Duodenal mucosa (tissue), 2 donors: Measurements from ENCODE around the gene SPRYD3.

Experiments used
- H3K27ac ChIP-seq: one replicate; pipeline ENCODE4 v1.7.0; 2013; ENCODE audit warnings: low read depth, low read length
- H3K27me3 ChIP-seq, 2 donors: one replicate each; pipeline ENCODE4 v1.7.0; 2013; ENCODE audit warnings: low read length in 2 of 2, control low read depth in 1 of 2; ENCODE audit not compliant: insufficient read depth in 2 of 2, control insufficient read depth in 1 of 2
- H3K36me3 ChIP-seq, 2 donors: one replicate each; pipeline ENCODE4 v1.7.0; 2013; ENCODE audit warnings: low read length in 2 of 2, control low read depth in 1 of 2; ENCODE audit not compliant: insufficient read depth in 2 of 2, control insufficient read depth in 1 of 2
- H3K4me1 ChIP-seq, 2 donors: one replicate each; pipeline ENCODE4 v1.7.0; 2013; ENCODE audit warnings: low read length in 2 of 2, control low read depth in 1 of 2; ENCODE audit not compliant: insufficient read depth in 2 of 2, control insufficient read depth in 1 of 2
- H3K4me3 ChIP-seq, 2 donors: one replicate each; pipeline ENCODE4 v1.7.0; 2013; ENCODE audit warnings: low read length in 2 of 2, low read depth in 1 of 2
- H3K9ac ChIP-seq, 2 donors: one replicate each; pipeline ENCODE4 v1.7.0; 2013; ENCODE audit warnings: low read length in 2 of 2, low read depth in 1 of 2
- H3K9me3 ChIP-seq, 2 donors: one replicate each; pipeline ENCODE4 v1.7.0; 2013; ENCODE audit warnings: low read length in 2 of 2, control low read depth in 1 of 2; ENCODE audit not compliant: control insufficient read depth in 1 of 2

The SPRYD3 gene

GRCh38 chr12:53050426-53051057 is 28.6 kb downstream of the SPRYD3 start:
- Histone ChIP-seq H3K9me3 (no peaks in the 10 kb centered on the region), H3K27ac (peak overlapping the region; percentile 94), H3K36me3 (no peaks in the 10 kb centered on the region), H3K4me3 (peak overlapping the region; percentile 64 to 65), H3K27me3 (no peaks in the 10 kb centered on the region), H3K4me1 (peaks cover 66 to 76% of the 10 kb centered on the region in 2 donors), H3K9ac (peak overlapping the region; percentile 75 to 80)

- peak within 1 kb of the TSS; percentile 75 to 80 for H3K9ac ChIP-seq
- H3K9me3 ChIP-seq, result no peaks in the 10 kb centered on the region
- H3K4me1 ChIP-seq, result peaks cover 72 to 77% of the 10 kb centered on the region in 2 donors
- H3K27ac ChIP-seq, result peak within 1 kb of the TSS; percentile 94
- no peaks in the 10 kb centered on the region for H3K36me3 ChIP-seq
- H3K27me3 ChIP-seq, result no peaks in the 10 kb centered on the region
- peak within 1 kb of the TSS; percentile 64 to 65 for H3K4me3 ChIP-seq
Measured at GRCh38 chr12:53049571-53050318, 29.4 kb downstream of the SPRYD3 start, which contains the start of gene TNS2. TSS of gene TNS2 (plus strand) at chr12:53050065. CDS start at chr12:53050186, 121 bp downstream.

GRCh38 chr12:53048780-53049401 is 30.3 kb downstream of the SPRYD3 start:
- Histone ChIP-seq H3K9me3 (no peaks in the 10 kb centered on the region), H3K27ac (peak overlapping the region; percentile 94), H3K36me3 (no peaks in the 10 kb centered on the region), H3K4me1 (peaks cover 76 to 78% of the 10 kb centered on the region in 2 donors), H3K9ac (peak overlapping the region; percentile 75 to 80), H3K4me3 (peak overlapping the region; percentile 64 to 65), H3K27me3 (no peaks in the 10 kb centered on the region)

GRCh38 chr12:53048033-53048779 is 31.0 kb downstream of the SPRYD3 start:
- Histone ChIP-seq H3K27ac (peak overlapping the region; percentile 94), H3K4me1 (peaks cover 69 to 73% of the 10 kb centered on the region in 2 donors)

GRCh38 chr12:53047221-53048032 is 31.8 kb downstream of the SPRYD3 start:
- H3K9me3 ChIP-seq, result no peaks in the 10 kb centered on the region
- H3K4me1 ChIP-seq, result peaks cover 64 to 66% of the 10 kb centered on the region in 2 donors
- H3K4me3 ChIP-seq, result peak overlapping the region; percentile 63 to 64

More at GRCh38 chr12:53048033-53048779, 31.0 kb downstream of the SPRYD3 start:
- Histone ChIP-seq H3K9ac (peak overlapping the region; percentile 75 to 80), H3K27me3 (no peaks in the 10 kb centered on the region), H3K36me3 (no peaks in the 10 kb centered on the region), H3K4me3 (peak overlapping the region; percentile 64 to 65), H3K9me3 (no peaks in the 10 kb centered on the region)

GRCh38 chr12:53046655-53047220 is 32.5 kb downstream of the SPRYD3 start:
- Histone ChIP-seq H3K4me3 (peak overlapping the region; percentile 94 to 95), H3K4me1 (peaks cover 57 to 59% of the 10 kb centered on the region in 2 donors)

More at GRCh38 chr12:53047221-53048032, 31.8 kb downstream of the SPRYD3 start:
- peak overlapping the region; percentile 75 to 80 for H3K9ac ChIP-seq
- H3K27me3 ChIP-seq, result no peaks in the 10 kb centered on the region
- peak overlapping the region; percentile 94 for H3K27ac ChIP-seq
- no peaks in the 10 kb centered on the region for H3K36me3 ChIP-seq

GRCh38 chr12:53045696-53046045 is 33.5 kb downstream of the SPRYD3 start:
- Histone ChIP-seq H3K27ac (peak overlapping the region; percentile 94), H3K36me3 (peaks cover 0 to 5% of the 10 kb centered on the region in 2 donors)

More at GRCh38 chr12:53046655-53047220, 32.5 kb downstream of the SPRYD3 start:
- H3K36me3 ChIP-seq, result no peaks in the 10 kb centered on the region
- peak overlapping the region; percentile 94 for H3K27ac ChIP-seq
- peak overlapping the region; percentile 98 to 99 for H3K9ac ChIP-seq
- H3K27me3 ChIP-seq, result no peaks in the 10 kb centered on the region
- H3K9me3 ChIP-seq, result no peaks in the 10 kb centered on the region

GRCh38 chr12:53044896-53045695 is 34.1 kb downstream of the SPRYD3 start:
- Histone ChIP-seq H3K27ac (peak overlapping the region; percentile 30), H3K36me3 (peaks cover 0 to 5% of the 10 kb centered on the region in 2 donors), H3K9me3 (no peaks in the 10 kb centered on the region), H3K4me3 (peak overlapping the region in 1 of 2 donors; percentile 20), H3K4me1 (peaks cover 41 to 43% of the 10 kb centered on the region in 2 donors), H3K9ac (no peak overlapping the region), H3K27me3 (no peaks in the 10 kb centered on the region)

More at GRCh38 chr12:53045696-53046045, 33.5 kb downstream of the SPRYD3 start:
- Histone ChIP-seq H3K9ac (no peak overlapping the region), H3K9me3 (no peaks in the 10 kb centered on the region), H3K4me3 (peak overlapping the region; percentile 94 to 95), H3K4me1 (peaks cover 47 to 49% of the 10 kb centered on the region in 2 donors), H3K27me3 (no peaks in the 10 kb centered on the region)
